GM12864 (cell line): ENCODE results near the gene FIP1L1.
"Not testable (repeated sequence)": the region's sequence is repeated elsewhere in the genome, so short reads cannot be mapped to it uniquely, and the experiment has no call there.

ENCODE experiments used
- DNase-seq: peaks from one replicate; pipeline ENCODE4 v3.0.0-alpha.2; 2011; ENCODE audit warnings: low read depth
- H3K4me3 ChIP-seq: 2 replicates; pipeline ENCODE4 v1.5.1; 2011; ENCODE audit warnings: mild to moderate bottlenecking, low read depth, low read length, control low read depth
- TF ChIP-seq, protein P1 (sequence below): IDR thresholded peaks from 2 replicates; pipeline ENCODE4 v1.5.1; 2011; ENCODE audit warnings: low read depth, mild to moderate bottlenecking, moderate library complexity, low read length, control low read depth, inconsistent platforms; ENCODE audit errors: missing control alignments

Gene FIP1L1

GRCh38 chr4:53367721-53368120, 9.7 kb upstream of the FIP1L1 start:
- DNase-seq: no peak
- TF ChIP-seq, protein P1, sequence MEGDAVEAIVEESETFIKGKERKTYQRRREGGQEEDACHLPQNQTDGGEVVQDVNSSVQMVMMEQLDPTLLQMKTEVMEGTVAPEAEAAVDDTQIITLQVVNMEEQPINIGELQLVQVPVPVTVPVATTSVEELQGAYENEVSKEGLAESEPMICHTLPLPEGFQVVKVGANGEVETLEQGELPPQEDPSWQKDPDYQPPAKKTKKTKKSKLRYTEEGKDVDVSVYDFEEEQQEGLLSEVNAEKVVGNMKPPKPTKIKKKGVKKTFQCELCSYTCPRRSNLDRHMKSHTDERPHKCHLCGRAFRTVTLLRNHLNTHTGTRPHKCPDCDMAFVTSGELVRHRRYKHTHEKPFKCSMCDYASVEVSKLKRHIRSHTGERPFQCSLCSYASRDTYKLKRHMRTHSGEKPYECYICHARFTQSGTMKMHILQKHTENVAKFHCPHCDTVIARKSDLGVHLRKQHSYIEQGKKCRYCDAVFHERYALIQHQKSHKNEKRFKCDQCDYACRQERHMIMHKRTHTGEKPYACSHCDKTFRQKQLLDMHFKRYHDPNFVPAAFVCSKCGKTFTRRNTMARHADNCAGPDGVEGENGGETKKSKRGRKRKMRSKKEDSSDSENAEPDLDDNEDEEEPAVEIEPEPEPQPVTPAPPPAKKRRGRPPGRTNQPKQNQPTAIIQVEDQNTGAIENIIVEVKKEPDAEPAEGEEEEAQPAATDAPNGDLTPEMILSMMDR: no peak
- no peak overlapping the region for H3K4me3 ChIP-seq

DNA sequence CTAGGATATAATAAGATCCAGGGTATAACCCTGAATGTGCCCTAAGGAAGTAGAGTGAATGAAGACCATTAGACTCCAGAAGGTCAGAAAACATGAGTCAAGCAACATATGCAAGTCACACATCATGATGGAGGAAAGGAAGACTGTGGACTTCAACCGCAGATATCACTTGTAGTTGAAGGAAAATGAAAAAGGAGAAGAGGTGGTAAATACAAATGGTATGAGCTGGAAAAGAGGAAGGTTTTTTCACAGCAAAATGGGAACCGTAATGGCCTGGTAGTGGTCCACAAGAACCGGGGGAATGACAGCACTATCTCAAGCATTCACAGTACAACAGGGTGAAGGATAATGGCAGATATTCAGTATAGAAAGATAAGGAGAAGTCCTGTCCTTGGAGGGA, 6.4 kb upstream of the FIP1L1 start:
- TF ChIP-seq, protein P1: no peak
- DNase-seq: no peak
- no peak overlapping the region for H3K4me3 ChIP-seq

DNA sequence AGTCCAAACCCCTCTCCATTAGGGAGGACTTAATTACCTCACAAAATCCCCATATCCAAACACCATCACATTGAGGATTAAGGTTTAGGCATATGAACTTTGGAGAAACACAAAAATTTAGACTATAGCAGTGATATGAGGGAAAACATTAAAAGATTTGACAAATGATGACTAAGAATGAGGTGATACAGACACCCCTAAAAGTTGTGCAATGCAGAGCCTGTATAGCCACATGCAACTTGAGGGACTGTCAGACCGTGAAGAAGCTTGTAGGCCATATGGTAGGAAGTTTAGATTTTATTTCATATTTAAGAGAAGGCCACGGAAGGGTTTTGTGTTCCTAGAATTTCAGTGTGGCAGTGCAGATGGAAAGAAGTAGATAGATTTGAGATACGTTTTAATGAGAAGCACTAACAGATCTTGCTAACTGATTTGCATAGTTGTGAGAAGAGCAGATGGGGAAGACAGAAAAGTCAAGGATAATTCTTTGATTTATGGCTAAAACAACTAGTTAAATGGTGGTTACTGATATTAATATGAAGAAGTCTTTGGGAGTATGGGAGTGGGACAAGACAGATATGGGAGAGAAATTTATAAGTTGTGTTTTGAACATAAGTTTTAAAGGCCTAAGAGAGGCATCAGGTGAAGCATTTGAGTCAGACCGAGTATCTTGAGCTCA, 5.5 kb upstream of the FIP1L1 start:
- TF ChIP-seq, protein P1: no peak
- no peak for DNase-seq

GRCh38 chr4:53374777-53375258, 2.6 kb upstream of the FIP1L1 start:
- TF ChIP-seq, protein P1: no peak
- H3K4me3 ChIP-seq: no peak overlapping the region
- DNase-seq: no peak

More for the DNA sequence above, 5.5 kb upstream of the FIP1L1 start:
- no peak overlapping the region for H3K4me3 ChIP-seq

GRCh38 chr4:53376900-53377299, 541 bp upstream of the FIP1L1 start:
- DNase-seq: no peak
- TF ChIP-seq, protein P1: no peak
- peak overlapping the region; percentile 15; the same call in 1 of the 2 replicates for H3K4me3 ChIP-seq

DNA sequence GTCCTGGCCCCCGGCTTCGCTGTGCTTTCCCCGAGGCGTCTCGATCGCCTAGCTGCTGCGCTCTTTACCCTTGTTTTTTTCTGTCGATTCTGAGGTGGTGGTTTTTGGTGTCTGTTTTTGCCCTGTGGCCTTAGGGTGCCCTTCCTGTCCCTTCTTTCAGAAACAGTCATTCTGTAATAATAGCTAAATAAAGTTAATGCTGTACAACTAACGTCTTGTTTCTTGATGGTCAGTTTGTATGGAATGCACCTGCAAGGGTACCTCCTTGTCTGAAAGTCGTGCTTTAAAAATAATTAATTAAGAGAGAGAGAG, 686 bp downstream of the FIP1L1 start:
- DNase-seq: no peak

GRCh38 chr4:53380221-53380620, 2.8 kb downstream of the FIP1L1 start:
- no peak overlapping the region for H3K4me3 ChIP-seq
- TF ChIP-seq, protein P1: no peak
- no peak for DNase-seq

More for the DNA sequence above, 686 bp downstream of the FIP1L1 start:
- peak overlapping the region; percentile 68 for H3K4me3 ChIP-seq
- TF ChIP-seq, protein P1: no peak

GRCh38 chr4:53409479-53409878, 32.0 kb downstream of the FIP1L1 start:
- DNase-seq, H3K4me3 ChIP-seq: not testable (repeated sequence)
